SK-N-SH (cell line): Measurements from ENCODE around the gene USP22. TPM values are rescaled to one million over a fixed set of nuclear protein-coding genes. Genes with fewer than 3 reads are reported as not detected.

Source experiments
- CTCF ChIA-PET: fragments of 300-600, 350-600 bp; formaldehyde crosslinking; extraction: SDS; loops from one replicate; lab custom pipeline; 2021; lab: Yijun Ruan, JAX
- POLR2A ChIA-PET: fragments of 350-600 bp; sonication (Branson Sonifier 250); formaldehyde crosslinking; extraction: SDS; loops from one replicate; lab custom pipeline; 2020; ENCODE audit warnings: antibody characterized with exemption, inconsistent platforms; lab: Yijun Ruan, JAX
- DNase-seq: peaks from one replicate; pipeline ENCODE4 v3.0.0; 2012
- H2AFZ ChIP-seq: fragments of 200-600 bp; sonication (generic); 2 replicates; pipeline ENCODE4 v1.8.1; 2016; ENCODE audit warnings: antibody characterized with exemption, mild to moderate bottlenecking, low read depth
- H3F3A ChIP-seq: fragments of 200-600 bp; sonication (generic); replicated peaks from 2 replicates; pipeline ENCODE3; 2016; ENCODE audit warnings: antibody characterized with exemption, mild to moderate bottlenecking; ENCODE audit not compliant: insufficient read depth
- H3K27ac ChIP-seq, 2 experiments: fragments of 200-500 bp in 1 of 2; fragments of 200-600 bp in 1 of 2; sonication (Bioruptor generic) in 1 of 2; sonication (generic), shearing (Covaris generic) in 1 of 2; 2 replicates each; pipeline versions ENCODE4 v1.5.1 to v1.6.1; 2014 to 2016; ENCODE audit warnings: low read depth in 2 of 2, inconsistent platforms in 1 of 2, low read length in 1 of 2, mild to moderate bottlenecking in 1 of 2, mixed read lengths in 1 of 2
- H3K27me3 ChIP-seq: fragments of 200-600 bp; sonication (generic), shearing (Covaris generic); 2 replicates; pipeline ENCODE4 v1.6.1; 2016; ENCODE audit warnings: mixed run types; ENCODE audit not compliant: insufficient read depth
- H3K36me3 ChIP-seq, 2 experiments: fragments of 200-500 bp in 1 of 2; fragments of 200-600 bp in 1 of 2; sonication (Bioruptor generic) in 1 of 2; sonication (generic) in 1 of 2; replicated peaks in 1 of 2; 2 replicates each; pipeline versions ENCODE3 to v1.5.1; 2014 to 2016; ENCODE audit warnings: low read length in 1 of 2, mild to moderate bottlenecking in 1 of 2; ENCODE audit not compliant: insufficient read depth in 2 of 2, control insufficient read depth in 1 of 2
- H3K4me1 ChIP-seq, 2 experiments: fragments of 200-500 bp in 1 of 2; fragments of 200-600 bp in 1 of 2; sonication (Bioruptor generic) in 1 of 2; sonication (generic), shearing (Covaris generic) in 1 of 2; 2 replicates each; pipeline versions ENCODE4 v1.5.1 to v1.6.1; 2014 to 2016; ENCODE audit warnings: low read depth in 1 of 2, low read length in 1 of 2, mixed run types in 1 of 2; ENCODE audit not compliant: insufficient read depth in 2 of 2, control insufficient read depth in 1 of 2
- H3K4me2 ChIP-seq: fragments of 200-600 bp; sonication (generic), shearing (Covaris generic); 2 replicates; pipeline ENCODE4 v1.6.1; 2017; ENCODE audit warnings: mixed run types
- H3K4me3 ChIP-seq, 2 experiments: fragments of 200-500 bp in 1 of 2; fragments of 200-600 bp in 1 of 2; sonication (Bioruptor generic) in 1 of 2; sonication (generic), shearing (Covaris generic) in 1 of 2; 2 replicates each; pipeline versions ENCODE4 v1.5.1 to v1.8.1; 2014 to 2016; ENCODE audit warnings: low read depth in 2 of 2, inconsistent platforms in 1 of 2, low read length in 1 of 2, mild to moderate bottlenecking in 1 of 2, mixed read lengths in 1 of 2, moderate library complexity in 1 of 2
- H3K79me2 ChIP-seq: fragments of 200-600 bp; sonication (generic); 2 replicates; pipeline ENCODE4 v1.8.1; 2017; ENCODE audit warnings: mild to moderate bottlenecking; ENCODE audit not compliant: insufficient read depth
- H3K9ac ChIP-seq: fragments of 200-600 bp; sonication (generic); 2 replicates; pipeline ENCODE4 v1.6.1; 2017; ENCODE audit warnings: mixed run types
- H3K9me2 ChIP-seq: fragments of 200-600 bp; sonication (generic); 2 replicates; pipeline ENCODE4 v1.6.1; 2017; ENCODE audit warnings: mixed run types
- H3K9me3 ChIP-seq: fragments of 200-600 bp; sonication (generic); 2 replicates; pipeline ENCODE4 v1.6.1; 2017; ENCODE audit warnings: mixed run types, mild to moderate bottlenecking, moderate library complexity
- H4K20me1 ChIP-seq: fragments of 200-600 bp; sonication (generic); 2 replicates; pipeline ENCODE4 v1.6.1; 2017; ENCODE audit warnings: mild to moderate bottlenecking, mixed run types; ENCODE audit not compliant: insufficient read depth
- GATA2 ChIP-seq: sonication (generic); formaldehyde crosslinking; IDR thresholded peaks from 2 replicates; pipeline ENCODE4 v1.5.0; 2020; ENCODE audit warnings: mild to moderate bottlenecking, missing genetic modification reagents
- MEF2A ChIP-seq: IDR thresholded peaks from 2 replicates; pipeline ENCODE4 v1.4.0; 2012; ENCODE audit warnings: low read depth, borderline replicate concordance
- MXI1 ChIP-seq: IDR thresholded peaks from 2 replicates; pipeline ENCODE4 v1.6.1; 2012; ENCODE audit warnings: mild to moderate bottlenecking, low read depth, low read length, improper control_type of control experiment
- NRF1 ChIP-seq: IDR thresholded peaks from 2 replicates; pipeline ENCODE4 v1.6.1; 2012; ENCODE audit warnings: low read depth, mild to moderate bottlenecking, low read length
- RFX5 ChIP-seq: IDR thresholded peaks from 2 replicates; pipeline ENCODE4 v1.6.1; 2012; ENCODE audit warnings: mild to moderate bottlenecking, improper control_type of control experiment, low read length
- TEAD4 ChIP-seq: IDR thresholded peaks from 2 replicates; pipeline ENCODE4 v1.4.0; 2012; ENCODE audit warnings: mild to moderate bottlenecking, borderline replicate concordance; ENCODE audit not compliant: insufficient read depth
- WGBS: methylation state at CpG from one replicate; pipeline ENCODE4 v1.1.6; 2017; ENCODE audit warnings: low lambda C conversion rate; 5-methylcytosine and 5-hydroxymethylcytosine counted together
- polyA plus RNA-seq, 3 experiments: library from polyadenylated mRNA; depleted of rRNA; stranded (reverse); fragments of >200 nt; gene quantifications; 2 replicates each; pipeline ENCODE4 v1.2.3, GENCODE V29; 2012
- TF ChIP-seq, protein P1 (sequence below): fragments of 200-600 bp; sonication (generic); IDR thresholded peaks from 2 replicates; pipeline ENCODE4 v1.6.1; 2017; ENCODE audit warnings: antibody characterized with exemption, mild to moderate bottlenecking, moderate library complexity
- TF ChIP-seq, protein P2 (sequence below): IDR thresholded peaks from 2 replicates; pipeline ENCODE4 v1.4.0; 2012; ENCODE audit warnings: low read depth, borderline replicate concordance

Gene USP22
- polyA plus RNA-seq, 1 of the 3 experiments (the other 2 are of a cell fraction): 142 TPM

DNA sequence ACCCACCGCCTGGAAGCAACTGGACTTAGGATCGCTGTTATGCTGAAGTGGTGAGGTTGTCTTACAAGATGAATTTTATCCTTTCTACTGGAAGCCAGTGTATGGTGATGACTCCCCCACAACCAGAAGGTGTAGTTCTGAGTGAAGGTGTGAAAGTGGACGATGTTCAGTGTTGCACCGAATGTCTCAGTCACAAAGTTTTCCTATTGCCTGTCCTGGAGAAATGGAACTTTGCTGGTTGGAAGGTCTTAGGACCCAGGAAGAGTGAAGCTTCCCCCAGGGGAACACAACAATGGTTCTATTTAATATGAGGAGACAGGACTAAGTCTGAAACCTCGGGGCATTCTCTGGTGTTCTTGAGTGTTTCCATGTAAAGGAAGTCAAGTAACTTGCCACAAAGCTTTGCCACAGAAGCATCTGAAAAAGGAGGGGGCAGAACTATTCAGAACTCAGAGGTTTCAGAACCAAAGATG is 44.2 kb downstream of the USP22 start:
- no peak for DNase-seq
- Histone ChIP-seq H3K27me3 (no peaks in the 10 kb centered on the region), H3K9me3 (no peaks in the 10 kb centered on the region), H3K9ac (no peak overlapping the region), H3F3A (peaks cover 61% of the 10 kb centered on the region), H2AFZ (no peak overlapping the region), H3K27ac (peak overlapping the region in 1 of 2 experiments; percentile 7; a peak in 1 of 4 replicates), H3K79me2 (peaks cover 35% of the 10 kb centered on the region), H3K36me3 (peaks cover 31 to 50% of the 10 kb centered on the region in 2 experiments), H4K20me1 (peaks cover 64% of the 10 kb centered on the region), H3K4me3 (no peak overlapping the region), H3K9me2 (no peaks in the 10 kb centered on the region), H3K4me2 (no peak overlapping the region), H3K4me1 (peaks cover 0 to 6% of the 10 kb centered on the region in 2 experiments; a peak in 1 of 4 replicates)
- 79% methylated on average over 5 of the region's 5 CpGs for WGBS
- POLR2A ChIA-PET: no interaction called here
- TF ChIP-seq TEAD4 (no peak), MEF2A (no peak), RFX5 (no peak), GATA2 (CRISPR knock-in tag) (no peak)
- CTCF ChIA-PET: no interaction called here

GRCh38 chr17:20997711-20998570 is 44.9 kb downstream of the USP22 start:
- Histone ChIP-seq H3K27ac (no peak overlapping the region; a peak in 1 of 4 replicates), H3F3A (peaks cover 59% of the 10 kb centered on the region), H3K9me2 (no peaks in the 10 kb centered on the region), H3K4me3 (no peak overlapping the region), H3K9ac (no peak overlapping the region), H3K79me2 (peaks cover 28% of the 10 kb centered on the region), H2AFZ (no peak overlapping the region), H4K20me1 (peaks cover 57% of the 10 kb centered on the region), H3K4me2 (no peak overlapping the region), H3K36me3 (peaks cover 31 to 44% of the 10 kb centered on the region in 2 experiments), H3K9me3 (no peaks in the 10 kb centered on the region), H3K4me1 (peaks cover 3 to 12% of the 10 kb centered on the region in 2 experiments; a peak in 1 of 4 replicates), H3K27me3 (no peaks in the 10 kb centered on the region)
- POLR2A ChIA-PET: no interaction called here
- CTCF ChIA-PET: no interaction called here
- peak; percentile 41 for DNase-seq
- WGBS: 81% methylated on average over 8 of the region's 22 CpGs
- TF ChIP-seq, protein P1, sequence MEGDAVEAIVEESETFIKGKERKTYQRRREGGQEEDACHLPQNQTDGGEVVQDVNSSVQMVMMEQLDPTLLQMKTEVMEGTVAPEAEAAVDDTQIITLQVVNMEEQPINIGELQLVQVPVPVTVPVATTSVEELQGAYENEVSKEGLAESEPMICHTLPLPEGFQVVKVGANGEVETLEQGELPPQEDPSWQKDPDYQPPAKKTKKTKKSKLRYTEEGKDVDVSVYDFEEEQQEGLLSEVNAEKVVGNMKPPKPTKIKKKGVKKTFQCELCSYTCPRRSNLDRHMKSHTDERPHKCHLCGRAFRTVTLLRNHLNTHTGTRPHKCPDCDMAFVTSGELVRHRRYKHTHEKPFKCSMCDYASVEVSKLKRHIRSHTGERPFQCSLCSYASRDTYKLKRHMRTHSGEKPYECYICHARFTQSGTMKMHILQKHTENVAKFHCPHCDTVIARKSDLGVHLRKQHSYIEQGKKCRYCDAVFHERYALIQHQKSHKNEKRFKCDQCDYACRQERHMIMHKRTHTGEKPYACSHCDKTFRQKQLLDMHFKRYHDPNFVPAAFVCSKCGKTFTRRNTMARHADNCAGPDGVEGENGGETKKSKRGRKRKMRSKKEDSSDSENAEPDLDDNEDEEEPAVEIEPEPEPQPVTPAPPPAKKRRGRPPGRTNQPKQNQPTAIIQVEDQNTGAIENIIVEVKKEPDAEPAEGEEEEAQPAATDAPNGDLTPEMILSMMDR: no peak
- no peak for TF ChIP-seq MXI1
- TF ChIP-seq NRF1: no peak
- TF ChIP-seq, protein P2, sequence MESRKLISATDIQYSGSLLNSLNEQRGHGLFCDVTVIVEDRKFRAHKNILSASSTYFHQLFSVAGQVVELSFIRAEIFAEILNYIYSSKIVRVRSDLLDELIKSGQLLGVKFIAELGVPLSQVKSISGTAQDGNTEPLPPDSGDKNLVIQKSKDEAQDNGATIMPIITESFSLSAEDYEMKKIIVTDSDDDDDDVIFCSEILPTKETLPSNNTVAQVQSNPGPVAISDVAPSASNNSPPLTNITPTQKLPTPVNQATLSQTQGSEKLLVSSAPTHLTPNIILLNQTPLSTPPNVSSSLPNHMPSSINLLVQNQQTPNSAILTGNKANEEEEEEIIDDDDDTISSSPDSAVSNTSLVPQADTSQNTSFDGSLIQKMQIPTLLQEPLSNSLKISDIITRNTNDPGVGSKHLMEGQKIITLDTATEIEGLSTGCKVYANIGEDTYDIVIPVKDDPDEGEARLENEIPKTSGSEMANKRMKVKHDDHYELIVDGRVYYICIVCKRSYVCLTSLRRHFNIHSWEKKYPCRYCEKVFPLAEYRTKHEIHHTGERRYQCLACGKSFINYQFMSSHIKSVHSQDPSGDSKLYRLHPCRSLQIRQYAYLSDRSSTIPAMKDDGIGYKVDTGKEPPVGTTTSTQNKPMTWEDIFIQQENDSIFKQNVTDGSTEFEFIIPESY: 0 out of 2 replicates have a peak, but pooled peaks have one; percentile 6
